Fibroblast of skin of right biceps (primary cell): ENCODE data around the gene MUC21.
"Not testable (repeated sequence)": the region's sequence is repeated elsewhere in the genome, so short reads cannot be mapped to it uniquely, and the experiment has no call there.

Source experiments
- DNase-seq: peaks from one replicate; pipeline ENCODE4 v3.0.0-alpha.2; 2013

The MUC21 gene

DNA sequence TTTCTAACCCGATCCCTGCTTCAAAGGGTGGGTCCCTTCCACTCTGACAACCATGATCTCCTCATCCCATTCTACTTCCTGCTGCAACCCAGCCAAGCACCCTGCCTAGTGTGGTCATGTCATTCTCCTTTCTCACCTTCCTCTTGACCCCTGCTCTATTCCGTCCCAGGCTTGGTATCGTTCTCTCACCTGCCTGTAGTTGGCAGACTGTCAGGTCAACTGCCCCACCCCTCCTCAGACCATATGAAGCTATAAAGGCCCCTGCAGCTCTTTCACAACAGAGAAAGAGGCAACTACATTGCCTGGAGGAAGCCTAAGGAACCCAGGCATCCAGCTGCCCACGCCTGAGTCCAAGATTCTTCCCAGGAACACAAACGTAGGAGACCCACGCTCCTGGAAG, at the start of gene MUC21:
Gene MUC21, plus strand, starts transcription at position 280 of the 400 bp plus-strand sequence. CDS start 241 bp downstream, outside the sequence.
- no peak for DNase-seq

DNA sequence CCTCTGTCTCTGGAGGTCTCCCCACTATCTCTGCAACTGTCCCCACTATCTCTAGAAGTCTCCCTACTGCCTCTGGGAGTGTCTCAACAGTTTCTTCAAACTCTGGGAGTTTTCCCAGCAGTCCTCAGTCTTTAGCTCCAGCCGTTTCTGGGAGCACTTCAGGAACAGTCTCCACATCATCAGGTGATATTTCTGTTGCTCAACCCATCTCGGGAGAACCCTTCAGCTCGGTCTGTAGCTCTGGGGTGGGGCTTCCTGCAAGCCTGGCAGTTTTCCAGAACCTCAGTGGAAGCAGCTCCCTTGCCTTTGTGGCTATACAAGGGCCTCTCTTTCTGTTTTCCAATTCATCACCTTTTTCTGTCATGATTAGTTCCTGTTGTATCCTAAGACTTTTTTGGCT, 48.5 kb upstream of the MUC21 start:
- no peak for DNase-seq

DNA sequence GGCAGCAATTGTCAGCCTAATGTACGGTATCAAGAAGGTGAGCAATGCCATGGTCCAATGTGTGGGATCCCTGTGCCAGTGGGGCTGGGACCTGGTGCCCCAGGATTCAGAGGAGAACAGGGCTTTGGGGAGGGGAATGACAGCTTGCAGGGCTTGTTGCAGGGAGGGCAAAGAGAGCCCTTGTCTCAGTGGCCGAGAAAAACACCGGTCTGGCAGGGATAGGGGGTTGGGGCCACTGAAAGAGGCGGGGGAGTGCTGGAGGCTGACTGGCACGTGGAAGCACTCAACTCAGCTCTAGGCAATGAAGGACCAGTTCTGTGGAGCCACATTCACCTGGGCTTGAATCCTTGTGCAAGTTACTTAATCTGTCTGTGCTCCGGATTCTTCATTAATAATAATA, 46.3 kb upstream of the MUC21 start:
- DNase-seq: no peak

DNA sequence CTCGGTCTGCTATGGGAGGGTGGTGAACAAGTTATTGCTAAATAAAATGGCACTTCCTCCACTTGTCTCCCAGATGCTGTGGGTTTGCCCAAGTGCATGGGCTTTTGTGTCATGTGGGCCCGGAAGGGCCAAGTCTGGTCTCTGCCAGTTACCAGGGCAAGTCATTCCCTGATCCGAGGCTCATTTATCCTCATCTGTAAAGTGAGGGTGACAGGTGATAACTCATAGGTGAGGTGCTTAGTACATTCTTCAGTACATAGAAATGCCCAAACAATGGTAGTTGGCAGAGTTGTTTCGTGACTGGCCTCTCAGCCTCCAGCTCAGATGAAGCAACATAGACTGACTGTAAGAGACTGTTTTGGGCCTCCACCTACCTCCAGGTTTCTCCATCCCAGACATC, 44.8 kb upstream of the MUC21 start:
- no peak for DNase-seq

DNA sequence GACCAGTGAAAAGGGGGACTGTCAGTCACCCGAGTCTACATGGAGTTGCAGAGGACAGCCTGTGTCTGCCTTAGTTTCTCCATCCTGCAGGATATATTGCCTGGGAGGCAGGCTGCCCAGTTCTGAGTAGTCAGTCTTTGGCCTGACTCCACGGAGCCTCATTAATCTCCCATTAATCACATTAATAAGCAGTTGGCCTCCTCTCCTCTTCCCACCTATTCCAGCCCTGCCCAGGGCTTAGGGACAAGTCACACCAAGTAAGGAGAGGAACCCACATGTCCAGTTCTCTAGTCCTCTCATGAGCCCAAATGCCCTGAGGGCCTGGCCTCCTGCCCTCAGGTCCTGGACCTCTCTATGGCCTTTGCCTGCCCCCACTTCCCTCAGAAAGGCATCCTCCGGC, 44.0 kb upstream of the MUC21 start:
- no peak for DNase-seq

DNA sequence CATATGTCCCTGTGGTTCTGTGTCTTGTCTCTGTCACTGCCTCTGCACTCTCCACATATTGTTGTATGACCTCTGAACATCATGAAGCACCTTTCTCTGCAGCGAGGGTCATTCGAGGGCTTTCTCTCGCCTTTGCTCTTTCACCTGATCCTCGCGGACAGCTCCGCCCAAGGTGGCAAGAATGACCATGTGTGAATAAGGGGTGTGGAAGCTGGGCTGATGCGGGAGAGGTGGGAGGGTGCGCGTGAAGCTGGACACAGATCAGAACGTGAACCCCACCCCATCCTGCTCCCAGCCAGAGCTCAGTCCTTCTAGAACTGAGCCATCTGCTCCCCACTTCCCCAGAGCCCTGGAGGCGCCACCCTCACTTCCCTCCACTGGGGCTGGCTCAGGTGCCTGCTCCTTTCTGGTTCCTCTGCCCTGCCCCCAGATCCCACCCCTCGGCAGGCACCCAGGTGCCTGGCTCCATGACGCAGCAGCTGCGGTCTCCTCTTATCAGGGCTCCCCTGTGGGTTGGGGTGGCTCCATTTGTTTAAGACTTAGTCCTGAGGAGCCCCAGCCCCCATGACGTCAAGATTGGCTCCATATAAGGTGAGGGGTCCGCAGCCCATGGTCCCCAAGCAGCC, 43.0 kb upstream of the MUC21 start, which contains the start of gene MUCL3:
Gene MUCL3, plus strand, starts transcription at position 613 of the 626 bp plus-strand sequence. CDS start 27 bp downstream, outside the sequence.
- DNase-seq: no peak

DNA sequence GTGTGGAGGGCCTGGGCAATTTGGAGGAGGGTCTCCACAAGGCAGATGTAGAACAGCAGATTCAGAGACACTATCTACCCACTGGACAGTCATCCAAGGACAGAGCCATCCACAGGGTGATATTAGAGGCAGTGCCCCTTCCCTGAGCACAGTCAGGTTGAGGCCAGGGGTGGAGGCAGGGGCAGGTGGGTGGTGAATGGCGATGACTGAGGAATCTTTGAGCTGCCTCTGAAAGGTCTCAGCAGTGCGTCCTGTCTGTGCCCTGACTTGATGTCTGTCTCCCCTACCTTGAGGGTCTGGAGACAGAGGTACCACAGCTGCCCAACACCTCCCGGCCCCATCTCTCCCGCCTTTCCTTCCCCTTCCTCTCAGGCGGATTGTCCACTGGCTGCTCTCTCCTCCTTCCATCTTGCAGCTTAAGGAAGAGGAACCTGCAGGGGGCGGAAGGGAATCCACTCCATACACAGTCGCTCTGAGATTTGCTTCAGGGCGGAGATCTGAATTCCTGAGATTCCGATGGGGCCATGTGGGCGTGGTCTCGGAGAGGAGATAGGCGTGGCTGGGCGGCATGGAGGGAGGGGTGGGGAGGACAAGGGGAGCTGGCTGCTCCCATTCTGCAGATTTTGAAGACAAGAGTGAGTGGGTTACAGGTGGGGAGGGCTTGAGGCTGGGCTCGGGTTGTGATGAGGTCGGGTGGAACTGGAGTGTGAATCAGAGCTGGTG, 41.0 kb upstream of the MUC21 start:
- DNase-seq: peak; percentile 89

DNA sequence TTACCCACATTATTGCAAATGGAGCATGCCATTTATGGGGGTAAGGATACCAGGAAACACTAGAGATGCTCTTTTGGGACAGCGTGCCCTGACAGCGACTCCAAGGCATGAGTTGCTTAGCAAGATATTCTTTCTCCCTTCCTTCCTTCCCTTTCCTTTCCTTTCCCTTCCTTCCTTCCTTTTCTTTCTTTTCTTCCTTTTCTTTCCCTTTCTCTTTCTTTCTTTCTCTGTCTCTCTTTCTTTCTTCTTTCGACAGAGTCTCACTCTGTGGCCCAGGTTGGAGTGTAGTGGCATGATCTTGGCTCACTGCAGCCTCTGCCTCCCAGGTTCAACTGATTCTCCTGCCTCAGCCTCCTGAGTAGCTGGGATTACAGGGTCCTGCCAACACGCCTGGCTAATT, 39.5 kb upstream of the MUC21 start:
- no peak for DNase-seq

DNA sequence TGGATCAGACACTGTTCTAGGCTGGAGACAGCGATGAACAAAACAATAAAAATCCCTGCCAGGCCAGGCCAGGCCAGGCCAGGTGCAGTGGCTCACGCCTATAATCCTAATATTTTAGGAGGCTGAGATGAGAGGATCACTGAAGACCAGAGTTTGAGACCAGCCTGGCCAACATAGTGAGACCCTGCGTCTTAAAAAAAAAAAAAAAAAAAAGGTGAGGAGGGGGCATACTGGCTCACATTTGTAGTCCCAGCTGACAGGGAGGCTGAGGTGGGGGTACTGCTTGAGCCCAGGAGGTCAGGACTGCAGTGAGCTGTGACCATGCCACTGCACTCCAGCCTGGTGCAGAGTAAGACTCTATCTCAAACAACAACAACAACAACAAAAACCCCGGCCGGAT, 38.2 kb upstream of the MUC21 start:
- DNase-seq: no peak

DNA sequence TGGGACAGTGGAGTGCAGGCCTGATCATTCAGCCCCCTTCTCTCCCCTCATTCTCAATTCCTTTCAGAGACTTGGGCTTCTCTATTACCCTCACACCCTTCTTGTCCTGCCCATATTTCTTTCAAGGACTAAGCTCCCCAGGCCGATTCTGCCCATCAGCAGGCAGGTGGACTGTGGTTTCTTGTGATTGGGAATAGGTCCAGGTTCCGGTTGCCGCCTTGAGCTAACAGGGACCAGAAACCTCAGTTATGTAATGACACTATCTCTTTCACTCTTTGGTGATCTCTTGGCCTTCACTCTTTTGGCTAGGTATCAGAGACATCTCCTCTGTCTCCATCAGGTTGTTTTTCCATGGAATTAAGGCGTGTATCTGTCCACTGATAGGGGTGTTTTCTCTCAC, 36.3 kb upstream of the MUC21 start:
- no peak for DNase-seq

DNA sequence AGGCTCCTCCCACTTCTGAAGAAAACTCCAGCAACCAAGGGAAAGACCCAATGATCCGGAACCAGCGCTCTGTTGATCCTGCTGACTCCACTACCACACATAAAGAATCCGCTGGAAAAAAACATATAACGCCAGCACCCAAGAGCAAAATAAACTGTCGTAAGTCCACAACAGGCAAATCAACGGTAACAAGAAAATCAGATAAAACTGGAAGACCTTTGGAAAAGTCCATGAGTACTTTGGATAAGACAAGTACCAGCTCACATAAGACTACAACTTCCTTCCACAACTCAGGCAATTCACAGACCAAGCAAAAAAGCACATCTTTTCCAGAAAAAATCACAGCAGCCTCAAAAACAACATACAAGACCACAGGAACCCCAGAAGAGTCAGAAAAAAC, 34.7 kb upstream of the MUC21 start:
- DNase-seq: no peak

DNA sequence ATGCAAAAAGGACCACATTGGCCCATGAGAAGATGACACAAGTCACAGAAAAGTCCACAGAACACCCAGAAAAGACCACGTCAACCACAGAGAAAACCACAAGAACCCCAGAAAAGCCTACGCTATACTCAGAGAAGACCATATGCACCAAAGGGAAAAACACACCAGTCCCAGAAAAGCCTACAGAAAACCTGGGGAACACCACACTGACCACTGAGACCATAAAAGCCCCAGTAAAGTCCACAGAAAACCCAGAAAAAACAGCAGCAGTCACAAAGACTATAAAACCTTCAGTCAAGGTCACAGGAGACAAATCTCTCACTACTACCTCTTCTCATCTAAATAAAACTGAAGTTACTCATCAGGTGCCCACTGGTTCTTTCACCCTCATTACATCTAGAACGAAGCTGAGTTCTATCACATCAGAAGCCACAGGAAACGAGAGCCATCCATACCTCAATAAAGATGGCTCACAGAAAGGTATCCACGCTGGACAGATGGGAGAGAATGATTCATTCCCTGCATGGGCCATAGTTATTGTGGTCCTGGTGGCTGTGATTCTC, 31.5 kb upstream of the MUC21 start:
- no peak for DNase-seq

DNA sequence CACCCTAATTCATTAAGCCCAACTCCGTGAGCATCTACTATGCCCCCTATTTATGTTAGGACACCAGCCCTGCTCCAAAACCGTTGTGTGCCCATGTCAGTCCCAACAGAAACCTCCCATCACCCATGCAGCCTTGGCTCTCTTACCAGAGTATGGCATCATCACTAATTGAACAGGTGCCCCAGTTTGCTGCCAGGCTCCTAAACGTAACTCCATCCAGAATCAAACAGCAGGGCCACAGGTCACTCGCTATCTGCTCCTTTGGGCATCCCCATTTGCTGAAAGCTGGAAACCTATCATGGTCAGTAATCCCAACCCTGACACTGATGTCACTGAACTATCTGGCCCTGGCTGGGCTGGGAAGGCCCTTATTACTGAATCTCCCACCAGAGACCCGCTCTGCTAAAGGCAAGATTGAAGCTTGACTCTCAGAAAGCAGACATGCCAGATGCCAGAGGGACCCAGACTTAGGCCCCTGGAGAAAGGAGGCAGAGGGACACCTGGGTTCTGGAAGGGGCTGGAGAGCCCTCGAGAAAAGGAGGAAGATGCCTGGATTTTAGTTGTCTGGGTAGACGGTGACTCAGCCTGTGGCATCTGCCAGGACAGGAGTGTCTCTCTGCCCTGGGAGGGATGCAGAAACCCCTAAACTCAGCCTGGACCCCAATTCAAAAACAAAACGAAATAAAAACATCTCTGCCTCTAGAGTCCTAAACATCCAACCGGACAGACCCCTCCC, 28.7 kb upstream of the MUC21 start:
- DNase-seq: no peak

DNA sequence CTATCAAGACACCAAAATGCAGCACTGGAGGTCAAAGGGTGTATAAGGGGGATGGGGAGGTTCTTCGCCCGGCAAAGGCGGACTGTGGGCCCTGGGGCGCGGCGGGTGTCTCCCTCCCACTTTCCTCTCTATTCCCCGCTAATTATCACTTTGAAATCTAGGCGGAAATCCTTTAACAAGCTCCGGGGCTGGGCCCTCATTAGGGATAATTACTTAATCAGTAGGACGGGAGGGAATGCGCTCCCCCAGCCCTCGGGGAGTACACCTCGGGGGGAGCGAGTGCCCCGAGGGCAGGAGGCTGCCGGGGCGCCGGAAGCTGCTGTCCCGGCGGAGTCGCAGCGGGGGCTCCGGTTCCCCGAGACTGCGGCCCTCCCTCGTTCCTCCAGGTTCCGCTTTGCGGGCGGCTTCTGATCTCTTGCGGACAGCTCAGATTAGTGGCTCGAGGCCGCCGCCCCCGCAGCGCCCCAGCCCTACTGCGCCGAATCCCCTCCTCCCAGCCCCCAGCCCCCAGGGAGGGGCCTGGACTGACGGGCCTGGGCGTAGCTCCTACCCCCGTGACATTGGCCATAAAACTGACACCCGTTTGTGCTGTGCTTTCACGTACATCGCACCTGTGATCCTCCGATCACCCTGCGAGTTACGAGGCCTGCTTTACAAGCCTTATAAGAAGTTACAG, 28.0 kb upstream of the MUC21 start:
- peak; percentile 64 for DNase-seq

DNA sequence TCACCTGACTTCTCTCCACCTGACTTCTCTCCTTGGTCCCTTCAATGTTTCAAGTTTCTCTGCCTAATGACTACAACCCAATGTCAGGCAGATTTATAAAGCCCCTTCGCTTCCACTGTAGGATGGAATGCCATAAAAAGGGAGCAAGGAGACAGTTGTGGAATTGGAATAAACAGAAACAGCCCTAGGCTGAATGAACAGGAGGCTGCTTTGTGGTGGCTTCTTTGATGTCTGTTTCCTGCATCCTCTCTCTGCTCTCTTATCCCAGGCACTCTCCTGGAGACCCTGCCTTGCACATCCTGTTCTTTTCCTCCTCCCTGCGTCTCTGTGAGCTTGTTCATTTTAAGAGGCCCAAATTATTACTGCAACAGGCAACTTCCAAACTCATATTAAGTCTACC, 25.8 kb upstream of the MUC21 start:
- no peak for DNase-seq

DNA sequence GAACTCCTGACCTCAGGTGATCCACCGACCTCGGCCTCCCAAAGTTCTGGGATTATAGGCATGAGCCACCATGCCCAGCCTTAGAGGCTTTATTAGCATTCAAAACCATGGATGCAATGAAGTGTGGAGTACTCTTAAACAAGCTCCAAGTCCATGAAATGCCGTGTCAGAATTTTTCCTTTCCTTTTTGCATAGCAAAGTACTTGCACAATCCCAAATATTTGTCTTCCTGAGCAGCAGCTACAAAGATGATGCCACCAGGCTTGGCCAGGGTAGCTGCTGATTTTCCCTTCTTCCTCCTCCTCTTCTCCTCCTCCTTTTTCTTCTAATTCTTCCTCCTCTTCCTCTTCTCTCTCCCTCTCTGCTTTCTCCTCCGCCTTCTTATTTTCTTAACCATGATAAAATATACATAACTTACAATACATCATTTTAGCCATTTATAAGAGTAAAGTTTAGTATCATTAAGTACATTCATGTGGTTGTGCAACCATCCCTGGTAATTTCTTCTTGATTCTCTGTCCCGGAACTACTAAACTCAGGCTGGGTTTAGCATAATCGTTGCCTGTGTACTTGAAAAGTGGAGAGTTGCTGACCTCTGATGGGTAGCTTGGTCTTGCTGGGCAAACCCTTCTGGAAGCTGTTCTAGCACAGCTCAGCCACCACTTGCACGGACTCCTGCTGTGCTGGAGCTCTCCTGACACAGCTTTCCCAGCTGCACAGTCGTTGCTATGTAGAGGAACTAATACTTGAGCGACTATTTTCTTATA, 22.4 kb upstream of the MUC21 start:
- no peak for DNase-seq

DNA sequence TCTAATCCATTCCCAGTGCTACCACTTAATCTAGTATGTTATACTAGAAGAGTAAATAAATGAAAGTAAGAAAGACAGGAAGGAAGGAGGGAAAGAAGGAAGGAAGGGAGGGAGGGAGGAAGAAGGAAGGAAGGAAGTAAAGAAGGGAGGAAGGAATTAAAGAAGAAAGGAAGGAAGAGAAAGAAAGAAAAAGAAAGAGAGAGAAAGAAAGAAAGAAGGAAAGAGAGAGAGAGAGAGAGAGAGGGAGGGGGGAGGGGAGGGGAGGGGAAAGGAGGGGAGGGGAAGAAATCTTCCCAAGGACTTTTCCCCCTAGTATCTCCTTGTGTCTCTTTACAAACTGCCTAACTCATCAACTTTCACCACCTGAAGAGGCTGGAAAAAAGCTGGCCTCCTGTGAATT, 20.8 kb upstream of the MUC21 start:
- no peak for DNase-seq

DNA sequence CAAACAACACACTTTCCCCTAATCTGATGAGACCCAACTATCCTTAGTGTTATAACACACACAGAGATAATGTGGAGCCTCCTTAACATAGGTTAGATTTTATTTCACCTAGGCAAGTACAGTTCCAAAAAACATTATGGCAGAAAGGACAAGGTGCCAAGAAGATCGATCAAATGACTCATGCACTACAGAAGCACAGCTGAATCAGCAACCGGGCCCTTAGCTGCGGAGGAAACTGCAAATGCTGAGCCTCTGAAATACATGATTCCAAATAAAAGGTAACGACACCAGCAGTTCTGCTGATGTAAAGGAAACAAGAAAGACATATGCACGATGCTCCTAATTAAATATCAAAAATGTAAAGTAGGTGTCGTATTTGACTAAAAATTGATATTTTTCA, 19.9 kb upstream of the MUC21 start:
- DNase-seq: peak; percentile 13

DNA sequence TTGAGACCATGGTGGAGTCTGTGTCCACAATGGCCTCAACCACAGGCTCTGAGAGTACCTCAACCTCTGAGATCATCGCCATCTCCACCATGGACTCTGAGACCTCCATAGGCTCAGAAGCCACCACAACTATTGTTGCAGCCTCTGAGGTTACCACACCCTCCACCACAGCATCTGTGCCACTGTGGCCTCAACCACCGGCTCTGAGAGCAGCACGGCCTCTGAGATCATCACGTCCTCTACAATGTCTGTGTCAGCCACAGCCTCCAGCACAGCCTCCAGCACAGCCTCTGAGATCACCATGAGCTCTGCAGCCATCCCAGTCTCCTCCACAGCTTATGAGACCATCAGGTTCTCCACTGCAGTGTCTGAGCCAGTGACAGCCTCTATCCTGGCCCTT, 19.4 kb upstream of the MUC21 start:
- DNase-seq: no peak

DNA sequence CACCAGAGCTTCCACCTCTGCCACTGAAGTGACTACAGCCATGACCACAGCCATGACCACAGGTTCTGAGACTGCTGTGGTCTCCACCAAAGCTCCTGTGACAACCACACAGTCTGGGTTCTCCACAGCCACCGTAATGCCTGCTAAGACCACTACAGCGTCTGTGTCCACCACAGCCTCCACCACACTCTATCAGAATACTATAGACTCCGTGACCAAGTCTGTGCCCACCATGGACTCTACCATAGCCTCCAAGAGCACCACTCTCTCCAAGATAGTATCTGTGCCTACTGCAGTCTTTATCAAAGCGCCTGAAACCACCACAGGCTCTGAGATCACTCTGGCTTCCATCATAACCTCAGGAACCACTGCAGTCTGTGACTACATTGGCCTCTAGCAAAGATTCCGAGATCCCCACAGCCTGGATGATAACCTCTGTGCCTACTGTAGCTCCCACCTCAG, 18.3 kb upstream of the MUC21 start:
- no peak for DNase-seq

DNA sequence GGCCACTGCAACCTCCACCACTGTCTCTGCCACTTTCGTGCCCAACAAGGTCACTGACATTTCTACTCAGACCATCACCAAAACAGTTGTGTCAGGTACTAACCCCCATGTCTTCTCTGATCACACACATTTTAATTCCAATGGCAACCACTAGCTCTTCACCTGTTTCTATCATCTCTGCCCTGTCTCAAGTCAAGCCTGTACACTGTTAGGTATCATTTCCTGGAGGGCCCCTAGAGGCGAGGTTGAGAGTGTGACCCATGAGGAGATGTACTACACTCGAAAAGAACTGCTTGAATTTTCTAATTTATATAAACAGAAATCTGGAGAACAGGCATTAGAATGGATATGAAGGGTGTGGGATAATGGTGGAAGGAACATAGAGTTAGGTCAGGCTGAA, 17.4 kb upstream of the MUC21 start:
- no peak for DNase-seq

DNA sequence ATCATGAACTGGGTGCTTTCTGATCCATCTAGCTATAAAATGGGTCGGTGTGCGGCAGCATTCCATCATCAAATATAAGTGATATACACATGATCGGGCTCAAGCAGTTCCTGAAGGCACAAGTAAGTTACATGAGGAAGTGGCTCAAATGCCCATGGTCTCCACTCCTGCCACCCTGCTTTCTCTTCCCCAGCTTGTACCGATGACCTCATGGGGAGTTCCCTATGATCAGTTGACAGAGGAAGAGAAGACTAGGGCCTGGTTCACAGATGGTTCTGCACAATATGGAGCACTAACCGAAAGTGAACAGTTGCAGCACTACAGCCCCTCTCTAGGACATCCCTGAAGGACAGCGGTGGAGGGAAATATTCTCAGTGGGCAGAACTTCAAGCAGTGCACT, 14.3 kb upstream of the MUC21 start:
- DNase-seq: not testable (repeated sequence)
